Liver (tissue), 9 donors: ENCODE data around the gene CCDC85A. TPM values are rescaled to one million over a fixed set of nuclear protein-coding genes. Genes with fewer than 3 reads are reported as not detected.

Experiments used
- DNase-seq: peaks from one replicate; pipeline ENCODE4 v3.0.0-alpha.2; 2017; ENCODE audit warnings: low spot score
- H3K27ac ChIP-seq, 2 donors: one replicate each; pipeline ENCODE4 v1.7.0; 2013; ENCODE audit warnings: inconsistent platforms in 2 of 2, low read length in 2 of 2, control low read depth in 1 of 2, low read depth in 1 of 2, mild to moderate bottlenecking in 1 of 2
- H3K27me3 ChIP-seq, 4 donors: one replicate each; pipeline versions ENCODE4 v1.6.1 to v1.7.0; 2013; ENCODE audit warnings: low read length in 3 of 4, inconsistent platforms in 1 of 4, mild to moderate bottlenecking in 1 of 4, moderate library complexity in 1 of 4; ENCODE audit not compliant: control insufficient read depth in 4 of 4, insufficient read depth in 4 of 4
- H3K36me3 ChIP-seq, 4 donors: one replicate each; pipeline versions ENCODE4 v1.6.1 to v1.7.0; 2013; ENCODE audit warnings: low read length in 3 of 4, mild to moderate bottlenecking in 3 of 4, low read depth in 1 of 4, moderate library complexity in 1 of 4; ENCODE audit not compliant: control insufficient read depth in 4 of 4, insufficient read depth in 3 of 4
- H3K4me1 ChIP-seq, 4 donors: one replicate each; pipeline versions ENCODE4 v1.6.1 to v1.7.0; 2013; ENCODE audit warnings: low read length in 3 of 4, mild to moderate bottlenecking in 3 of 4, moderate library complexity in 1 of 4; ENCODE audit not compliant: control insufficient read depth in 4 of 4, insufficient read depth in 4 of 4
- H3K4me3 ChIP-seq, 3 donors: one replicate each; pipeline versions ENCODE4 v1.6.1 to v1.7.0; 2013; ENCODE audit warnings: low read length in 3 of 3, control low read depth in 1 of 3, low read depth in 1 of 3, mild to moderate bottlenecking in 1 of 3
- H3K9ac ChIP-seq, 2 donors: one replicate each; pipeline ENCODE4 v1.7.0; 2013; ENCODE audit warnings: low read length in 2 of 2, mild to moderate bottlenecking in 2 of 2, moderate library complexity in 2 of 2, control low read depth in 1 of 2, low read depth in 1 of 2
- H3K9me3 ChIP-seq, 4 donors: one replicate each; pipeline versions ENCODE4 v1.6.1 to v1.7.0; 2013; ENCODE audit warnings: low read length in 3 of 4; ENCODE audit not compliant: control insufficient read depth in 4 of 4
- ATF3 ChIP-seq: IDR thresholded peaks from 2 replicates; pipeline ENCODE4 v1.6.1; 2016; ENCODE audit warnings: antibody characterized with exemption
- CTCF ChIP-seq: fragments of 150-350 bp; IDR thresholded peaks from 2 replicates; pipeline ENCODE4 v1.5.1; 2017; ENCODE audit warnings: improper control_type of control experiment, low read depth, low read length; ENCODE audit not compliant: missing input control
- EGR1 ChIP-seq, 2 donors: IDR thresholded peaks; 2 replicates each; pipeline ENCODE4 v1.6.1; 2016 to 2018; ENCODE audit warnings: antibody characterized with exemption in 2 of 2, low read depth in 2 of 2
- FOXA1 ChIP-seq: IDR thresholded peaks from 2 replicates; pipeline ENCODE4 v1.6.1; 2016; ENCODE audit warnings: antibody characterized with exemption
- FOXA2 ChIP-seq: IDR thresholded peaks from 2 replicates; pipeline ENCODE4 v1.6.1; 2016; ENCODE audit warnings: antibody characterized with exemption
- GABPA ChIP-seq, 2 donors: IDR thresholded peaks in 1 of 2; conservative IDR thresholded peaks in 1 of 2; 2 replicates each; pipeline ENCODE4 v1.6.1; 2016; ENCODE audit warnings: antibody characterized with exemption in 2 of 2, mild to moderate bottlenecking in 1 of 2, moderate library complexity in 1 of 2
- HNF4A ChIP-seq, 2 donors: conservative IDR thresholded peaks; 2 replicates each; pipeline ENCODE4 v1.6.1; 2016; ENCODE audit warnings: antibody characterized with exemption in 2 of 2, mild to moderate bottlenecking in 2 of 2
- HNF4G ChIP-seq: IDR thresholded peaks from 2 replicates; pipeline ENCODE4 v1.6.1; 2016; ENCODE audit warnings: antibody characterized with exemption
- JUND ChIP-seq, 2 donors: IDR thresholded peaks; 2 replicates each; pipeline ENCODE4 v1.6.1; 2016; ENCODE audit warnings: antibody characterized with exemption in 2 of 2
- MAX ChIP-seq: IDR thresholded peaks from 2 replicates; pipeline ENCODE4 v1.6.1; 2016; ENCODE audit warnings: antibody characterized with exemption
- NR2F2 ChIP-seq: IDR thresholded peaks from 2 replicates; pipeline ENCODE4 v1.6.1; 2016; ENCODE audit warnings: antibody characterized with exemption
- RAD21 ChIP-seq, 2 donors: IDR thresholded peaks; 2 replicates each; pipeline ENCODE4 v1.6.1; 2016; ENCODE audit warnings: antibody characterized with exemption in 2 of 2, mild to moderate bottlenecking in 2 of 2
- REST ChIP-seq: IDR thresholded peaks from 2 replicates; pipeline ENCODE4 v1.6.1; 2016; ENCODE audit warnings: antibody characterized with exemption, mild to moderate bottlenecking
- RXRA ChIP-seq, 2 donors: IDR thresholded peaks; 2 replicates each; pipeline ENCODE4 v1.6.1; 2017 to 2018; ENCODE audit warnings: antibody characterized with exemption in 2 of 2, mild to moderate bottlenecking in 1 of 2
- SP1 ChIP-seq: IDR thresholded peaks from 2 replicates; pipeline ENCODE4 v1.6.1; 2018; ENCODE audit warnings: antibody characterized with exemption, mild to moderate bottlenecking
- TAF1 ChIP-seq: conservative IDR thresholded peaks from 2 replicates; pipeline ENCODE4 v1.6.1; 2016; ENCODE audit warnings: antibody characterized with exemption, mild to moderate bottlenecking
- YY1 ChIP-seq: IDR thresholded peaks from 2 replicates; pipeline ENCODE4 v1.6.1; 2016; ENCODE audit warnings: antibody characterized with exemption, mild to moderate bottlenecking
- ZBTB33 ChIP-seq: IDR thresholded peaks from 2 replicates; pipeline ENCODE4 v1.6.1; 2016; ENCODE audit warnings: antibody characterized with exemption
- WGBS: extraction: QIAGEN DNeasy Blood & Tissue Kit; methylation state at CpG from one replicate; pipeline ENCODE4 v1.1.7; 2013; 5-methylcytosine and 5-hydroxymethylcytosine counted together
- polyA plus RNA-seq, 2 donors: library from polyadenylated mRNA; stranded (reverse) in 1 of 2; unstranded in 1 of 2; fragments of 200-250 nt in 1 of 2; fragments of >200 nt in 1 of 2; fragmentation: Nextera tagmentation in 1 of 2; extraction: Ambion mirVana in 1 of 2; gene quantifications; one replicate each; pipeline versions ENCODE4 v1.2.1 to v1.2.3, GENCODE V29; 2013 to 2015
- total RNA-seq, 2 donors: library from RNA; depleted of rRNA; stranded (reverse); fragments of >200 nt; gene quantifications; one replicate each; pipeline ENCODE4 v1.2.3, GENCODE V29; 2014
- donor health status: healthy.
- donor health status: healthy.
- donor health status: healthy.
- donor health status: healthy.
- donor health status: healthy.

The CCDC85A gene
- total and polyA plus RNA-seq, 4 donors, result 0.05 to 0.17 (median 0.10) TPM

- no peaks in the 10 kb centered on the region for H3K36me3 ChIP-seq
- no peak overlapping the region for H3K4me3 ChIP-seq
- 86% methylated on average over 3 of the region's 3 CpGs for WGBS
- H3K4me1 ChIP-seq, result no peaks in the 10 kb centered on the region
- H3K27ac ChIP-seq, result no peak overlapping the region
- TF ChIP-seq HNF4A (conservative IDR thresholded peaks at IDR 0.05), result no peak
- no peak for TF ChIP-seq CTCF
- no peak for TF ChIP-seq MAX
- no peak for TF ChIP-seq RXRA (IDR thresholded peaks at IDR 0.05)
- TF ChIP-seq ZBTB33, result no peak
- TF ChIP-seq TAF1, result no peak
- no peak for TF ChIP-seq SP1
- TF ChIP-seq JUND (IDR thresholded peaks at IDR 0.05), result no peak
- no peak for TF ChIP-seq YY1
- no peak for TF ChIP-seq RAD21 (IDR thresholded peaks at IDR 0.05)
- no peak for TF ChIP-seq EGR1 (IDR thresholded peaks at IDR 0.05; ENCODE audit: low read depth in 2 of 2)
- TF ChIP-seq NR2F2, result no peak
- no peak for TF ChIP-seq FOXA2
- no peak for TF ChIP-seq HNF4G
- no peak for TF ChIP-seq REST
- TF ChIP-seq GABPA (IDR thresholded peaks at IDR 0.05 in 1 of 2, conservative IDR thresholded peaks at IDR 0.05 in 1 of 2), result no peak
- H3K9me3 ChIP-seq, result no peaks in the 10 kb centered on the region
- DNase-seq, result no peak
- H3K9ac ChIP-seq, result no peak overlapping the region
- no peaks in the 10 kb centered on the region for H3K27me3 ChIP-seq
These were observed 18.8 kb downstream of the CCDC85A start for GRCh38 chr2:56202381-56203121.

GRCh38 chr2:56204556-56204955, 20.8 kb downstream of the CCDC85A start:
- no peak for DNase-seq
- Histone ChIP-seq H3K27ac (no peak overlapping the region), H3K27me3 (no peaks in the 10 kb centered on the region), H3K9ac (no peak overlapping the region), H3K36me3 (no peaks in the 10 kb centered on the region), H3K4me3 (no peak overlapping the region), H3K9me3 (no peaks in the 10 kb centered on the region), H3K4me1 (no peaks in the 10 kb centered on the region)
- no peak for TF ChIP-seq FOXA1
- no peak for TF ChIP-seq MAX
- no peak for TF ChIP-seq REST
- TF ChIP-seq FOXA2, result no peak
- no peak for TF ChIP-seq SP1
- no peak for TF ChIP-seq EGR1 (IDR thresholded peaks at IDR 0.05; ENCODE audit: low read depth in 2 of 2)
- no peak for TF ChIP-seq ATF3
- TF ChIP-seq HNF4G, result no peak
- WGBS, result 79% methylated on average over 3 of the region's 3 CpGs
